HG03060 (cell line): ENCODE measurements around the gene PRKAG2.
"Not testable (repeated sequence)": the region's sequence is repeated elsewhere in the genome, so short reads cannot be mapped to it uniquely, and the experiment has no call there.

Experiments
- ATAC-seq: cut with Tn5 transposase; IDR thresholded peaks from one replicate; pipeline ENCODE4 v1.9.1; 2021; ENCODE audit warnings: low read depth, moderate number of reproducible peaks; ENCODE audit not compliant: unreplicated experiment

PRKAG2 gene

DNA sequence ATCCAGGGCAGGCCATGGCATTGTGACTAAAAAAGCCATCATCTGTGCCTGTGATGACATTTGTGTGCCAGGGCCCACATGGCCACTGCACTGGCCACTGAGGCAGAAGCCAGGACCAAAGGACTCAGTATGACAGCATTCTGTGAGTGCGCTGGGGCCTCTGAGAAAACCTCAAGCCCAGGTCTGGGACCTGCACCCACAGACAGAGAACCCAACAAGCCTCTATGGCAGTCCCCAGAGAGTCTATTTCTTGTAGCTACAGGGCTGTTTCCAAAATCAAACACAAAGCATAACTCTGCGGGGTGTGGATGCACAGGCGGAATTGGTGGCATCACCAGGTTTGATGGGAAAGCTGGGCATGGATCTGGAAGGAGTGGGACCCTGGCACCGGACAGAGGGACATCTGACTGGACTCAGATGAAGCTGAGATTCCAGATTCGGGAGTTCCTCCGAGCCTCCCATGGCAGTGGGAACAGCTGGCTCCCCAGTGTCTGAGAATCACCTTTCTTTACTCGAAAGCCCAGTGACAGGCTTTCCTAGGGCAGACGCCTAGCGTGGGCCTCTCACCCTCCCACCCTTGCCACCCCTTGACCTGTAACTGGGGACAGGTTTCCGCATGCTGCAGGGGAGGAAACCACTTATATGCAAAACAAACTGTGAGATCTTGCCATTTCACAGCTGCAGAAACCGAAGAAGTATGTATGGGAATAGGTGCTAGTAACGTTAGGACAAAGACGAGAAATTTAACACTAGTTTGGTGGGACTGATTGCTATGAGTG, 286.7 kb downstream of the PRKAG2 start:
- no peak for ATAC-seq

DNA sequence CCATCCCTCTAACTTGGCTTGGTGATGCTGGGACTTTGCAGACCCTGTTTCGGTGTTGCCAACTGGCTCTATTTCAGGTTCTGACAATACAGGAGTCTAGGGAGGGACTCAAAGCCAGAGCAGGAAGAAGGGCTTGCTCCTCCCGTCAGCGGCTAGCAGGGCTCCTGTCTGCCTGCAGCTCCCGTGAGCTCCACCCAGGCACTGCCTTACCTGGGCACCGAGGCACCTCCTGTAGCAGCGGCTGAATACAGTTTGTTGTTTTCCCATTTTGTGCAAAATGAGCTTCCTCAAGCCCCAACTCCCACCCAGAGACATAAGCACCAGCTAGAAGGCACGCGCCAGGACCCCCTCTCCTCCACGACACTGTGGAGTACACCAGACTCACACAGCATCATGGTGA, 287.9 kb downstream of the PRKAG2 start:
- ATAC-seq, result no peak

GRCh38 chr7:151586531-151587260, 290.2 kb downstream of the PRKAG2 start:
- no peak for ATAC-seq

DNA sequence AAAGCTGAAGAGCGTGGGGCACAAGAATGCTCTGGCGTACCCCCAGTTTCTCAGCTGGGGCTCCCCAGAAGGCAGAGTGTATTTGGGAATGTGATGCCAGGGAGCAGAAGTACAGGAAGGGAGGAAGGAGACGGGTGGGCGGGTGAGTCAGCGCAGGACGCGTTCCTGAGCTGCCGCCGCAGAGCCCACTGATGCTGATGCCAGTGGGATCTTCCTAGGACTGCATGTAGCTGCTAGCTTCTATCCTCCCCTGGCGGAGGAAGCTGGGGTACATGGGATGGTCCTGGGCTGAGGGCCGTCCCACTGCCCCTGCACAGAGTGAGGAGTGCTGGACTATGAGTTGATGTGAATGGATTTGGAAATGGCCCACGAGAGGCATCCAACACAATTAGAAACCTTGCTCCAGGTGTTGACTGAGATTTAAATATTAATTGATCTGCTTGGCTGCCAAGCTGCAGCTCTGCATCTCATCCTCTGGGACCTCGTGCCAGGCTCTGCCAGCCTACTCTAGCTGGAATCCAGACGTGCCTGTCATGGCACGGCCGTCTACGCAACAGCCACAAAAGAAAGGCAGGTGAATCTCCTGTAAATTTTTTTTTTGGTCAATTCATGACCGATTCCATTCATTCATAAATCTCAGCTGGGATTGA, 291.0 kb downstream of the PRKAG2 start:
- ATAC-seq, result no peak

DNA sequence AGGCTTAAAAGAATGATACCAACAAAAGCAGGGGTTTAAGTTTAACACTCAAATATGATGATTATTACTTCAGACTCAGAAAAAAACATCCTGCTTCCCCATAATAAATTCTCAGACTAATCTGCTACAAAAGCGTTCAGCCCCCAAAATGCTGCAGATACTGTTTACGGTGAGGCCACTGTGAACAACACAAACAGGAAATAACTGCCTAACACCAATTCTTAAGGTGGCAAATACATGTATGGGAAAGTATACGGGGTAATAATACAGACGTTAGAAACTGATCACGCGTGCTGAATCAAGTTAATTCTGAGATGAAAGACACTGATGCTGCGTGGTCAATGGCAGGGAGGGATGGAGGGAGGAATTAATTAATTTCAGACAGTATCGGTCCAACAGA, 295.2 kb downstream of the PRKAG2 start:
- no peak for ATAC-seq

GRCh38 chr7:151579644-151580043, 297.3 kb downstream of the PRKAG2 start:
- no peak for ATAC-seq

GRCh38 chr7:151575410-151575809, 301.5 kb downstream of the PRKAG2 start:
- ATAC-seq, result no peak

DNA sequence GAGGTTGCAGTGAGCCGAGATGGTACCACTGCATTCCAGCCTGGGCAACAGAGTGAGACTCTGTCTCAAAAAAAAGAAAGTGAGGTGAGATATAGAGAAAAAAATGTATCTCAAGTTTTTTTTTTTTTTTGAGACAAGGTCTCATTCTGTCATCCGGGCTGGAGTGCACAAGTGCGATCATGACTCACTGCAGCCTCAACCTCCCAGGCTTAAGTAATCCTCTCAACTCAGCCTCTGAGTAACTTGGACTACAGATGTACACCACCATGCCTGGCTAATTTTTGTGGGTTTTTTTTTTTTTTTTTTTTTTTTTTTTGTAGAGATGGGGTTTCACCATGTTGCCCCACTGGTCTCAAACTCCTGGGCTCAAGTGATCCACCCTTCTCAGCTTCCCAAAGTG, 303.9 kb downstream of the PRKAG2 start:
- not testable (repeated sequence) for ATAC-seq

- no peak for ATAC-seq
Observed at GRCh38 chr7:151572136-151572535, 304.8 kb downstream of the PRKAG2 start.

DNA sequence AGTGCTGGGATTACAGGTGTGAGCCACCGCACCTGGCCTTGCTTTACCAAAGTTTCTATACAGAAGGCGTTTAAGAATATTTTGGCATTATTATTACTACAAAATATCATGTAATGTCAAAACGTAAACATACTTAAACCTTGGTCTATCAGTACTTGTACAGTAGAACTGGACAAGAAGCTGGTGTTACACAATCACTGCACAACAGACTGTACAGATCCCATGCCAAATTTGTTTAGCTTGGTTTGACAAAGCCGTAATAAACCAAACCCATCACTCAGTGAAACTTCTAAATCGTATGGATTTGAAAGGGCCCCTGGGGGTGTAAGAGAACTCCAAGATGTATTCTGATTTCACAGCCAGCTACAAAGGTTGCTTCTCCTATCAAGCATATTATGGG, 305.4 kb downstream of the PRKAG2 start:
- no peak for ATAC-seq

- ATAC-seq, result no peak
Observed at GRCh38 chr7:151570366-151570915, 306.5 kb downstream of the PRKAG2 start.

- no peak for ATAC-seq
Observed at GRCh38 chr7:151568956-151569940, 307.7 kb downstream of the PRKAG2 start.

- ATAC-seq, result no peak
Observed at GRCh38 chr7:151566897-151567320, 310.0 kb downstream of the PRKAG2 start.

DNA sequence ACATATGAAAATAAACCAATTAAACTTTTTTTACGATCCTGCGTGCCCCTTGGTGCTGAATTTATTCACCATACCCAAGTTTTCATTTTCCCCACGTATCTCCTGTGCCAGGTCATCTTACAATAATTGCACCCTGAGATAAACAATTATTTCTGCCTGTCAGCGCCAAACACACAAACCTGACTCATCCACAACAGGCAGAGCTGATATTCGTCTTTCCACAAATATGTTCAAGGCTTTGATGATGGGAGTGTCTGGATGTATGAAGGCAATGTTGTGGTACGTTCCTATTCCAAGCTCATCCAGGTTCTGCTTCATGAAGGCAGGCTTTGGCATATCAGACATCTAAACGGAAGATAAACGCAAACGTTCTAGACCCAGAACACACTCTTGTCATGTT, 311.4 kb downstream of the PRKAG2 start:
- no peak for ATAC-seq

GRCh38 chr7:151560243-151560642, 316.7 kb downstream of the PRKAG2 start:
- ATAC-seq, result no peak

DNA sequence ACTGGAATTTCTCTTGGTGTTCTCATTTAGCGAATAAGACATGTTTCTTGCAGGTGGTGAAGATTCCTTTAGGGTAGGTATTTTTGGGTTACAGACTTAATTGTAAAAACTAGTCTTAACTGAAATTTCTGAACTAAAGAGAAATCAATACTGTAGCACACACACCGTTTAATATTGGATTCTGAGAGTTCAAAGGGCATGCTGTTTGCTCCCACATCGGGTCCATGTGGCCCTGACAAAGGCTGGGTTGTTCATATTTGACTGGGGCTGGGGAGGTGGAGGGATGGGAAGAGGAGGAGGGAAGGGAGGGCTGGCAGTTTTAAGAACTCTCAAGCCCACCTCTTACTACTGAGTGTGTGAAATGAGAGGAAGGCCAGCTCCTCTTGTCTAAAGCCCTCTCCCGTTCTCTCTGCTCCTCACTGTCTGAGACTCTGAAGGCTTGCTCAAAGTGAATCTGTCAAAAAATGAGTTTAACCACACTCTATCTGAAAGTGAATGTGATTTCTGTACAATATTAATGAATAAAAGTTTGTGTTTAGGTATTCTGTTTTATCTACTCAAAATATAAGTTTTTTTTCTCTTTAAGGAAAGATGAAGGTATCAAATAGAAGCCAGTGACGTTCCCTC, 317.2 kb downstream of the PRKAG2 start:
- no peak for ATAC-seq

DNA sequence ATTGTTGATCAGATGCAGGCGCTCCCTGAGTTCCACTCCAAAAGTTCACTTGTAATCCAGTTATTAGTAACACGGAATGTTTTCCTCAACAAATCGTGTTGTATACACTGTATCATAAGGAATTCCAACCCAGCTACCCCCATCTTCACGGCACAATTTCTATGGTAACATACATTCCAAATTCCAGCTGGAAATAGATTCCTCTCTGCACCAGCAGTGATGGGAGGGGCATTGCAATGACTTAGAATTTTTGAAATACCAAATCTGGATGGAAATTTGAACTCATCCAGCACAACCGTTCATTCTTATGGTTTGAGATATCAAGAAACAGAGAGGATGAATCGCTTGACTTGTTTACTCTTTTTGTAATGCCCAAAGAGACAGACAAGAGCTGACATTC, 318.3 kb downstream of the PRKAG2 start:
- ATAC-seq, result no peak

DNA sequence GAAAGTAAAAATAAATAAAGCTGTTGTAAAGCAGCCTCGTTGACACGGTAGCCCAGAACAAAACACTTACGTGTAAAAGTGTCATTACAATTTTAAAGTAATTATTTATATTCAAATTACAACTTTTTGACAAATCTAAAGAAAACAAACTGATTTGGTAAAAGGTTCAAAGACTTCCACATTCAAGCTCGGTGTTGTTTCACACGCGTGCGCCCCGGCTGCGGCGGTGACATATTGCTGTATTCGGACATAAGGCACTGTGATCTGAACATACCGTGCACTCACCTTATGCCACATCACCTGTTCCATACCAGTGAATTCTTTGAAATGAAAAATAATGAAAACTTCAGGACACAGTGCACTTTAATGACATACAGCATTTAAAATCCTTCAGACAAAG, 320.3 kb downstream of the PRKAG2 start:
- no peak for ATAC-seq

GRCh38 chr7:151553356-151553755, 323.6 kb downstream of the PRKAG2 start:
- no peak for ATAC-seq
